ENCODE results near the gene GTF2IRD1.

GRCh38 chr7:74466196-74466813 is 12.6 kb downstream of the GTF2IRD1 start:
- TF ChIP-seq POLR2A (IDR thresholded peaks at IDR 0.05; ENCODE audit: low read depth, low read length) (no peak), POLR2AphosphoS5 (IDR thresholded peaks at IDR 0.05; ENCODE audit: low read depth, low read length) (no peak), TAF1 (IDR thresholded peaks at IDR 0.05; ENCODE audit: borderline replicate concordance, low read depth, low read length) (no peak)
